HG03469 (cell line): Measurements from ENCODE around the gene NEU3.
"Not testable (repeated sequence)": the region's sequence is repeated elsewhere in the genome, so short reads cannot be mapped to it uniquely, and the experiment has no call there.

Experiments used
- ATAC-seq: cut with Tn5 transposase; IDR thresholded peaks from one replicate; pipeline ENCODE4 v1.9.1; 2021; ENCODE audit warnings: mild to moderate bottlenecking, moderate library complexity, moderate number of reproducible peaks; ENCODE audit not compliant: unreplicated experiment

Gene NEU3

DNA sequence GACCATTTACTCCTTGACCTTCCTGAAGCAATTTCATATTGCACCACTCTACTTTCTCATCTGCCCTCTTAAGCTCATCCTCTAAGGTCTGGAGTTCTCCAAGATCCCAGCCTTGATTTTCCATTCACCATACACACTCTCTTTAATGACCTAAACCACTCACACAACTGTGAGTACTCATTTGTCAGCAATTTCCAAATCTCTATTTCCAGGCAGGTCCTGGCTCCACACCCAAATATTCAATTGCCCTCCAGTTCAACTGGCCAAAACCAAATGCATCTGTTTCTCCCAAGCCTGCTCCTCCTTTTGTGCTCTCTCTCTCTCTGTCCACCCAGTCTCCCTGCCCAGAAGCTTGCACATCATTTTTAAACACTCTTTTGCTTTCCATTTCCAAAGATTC is 39.6 kb downstream of the NEU3 start:
- no peak for ATAC-seq

DNA sequence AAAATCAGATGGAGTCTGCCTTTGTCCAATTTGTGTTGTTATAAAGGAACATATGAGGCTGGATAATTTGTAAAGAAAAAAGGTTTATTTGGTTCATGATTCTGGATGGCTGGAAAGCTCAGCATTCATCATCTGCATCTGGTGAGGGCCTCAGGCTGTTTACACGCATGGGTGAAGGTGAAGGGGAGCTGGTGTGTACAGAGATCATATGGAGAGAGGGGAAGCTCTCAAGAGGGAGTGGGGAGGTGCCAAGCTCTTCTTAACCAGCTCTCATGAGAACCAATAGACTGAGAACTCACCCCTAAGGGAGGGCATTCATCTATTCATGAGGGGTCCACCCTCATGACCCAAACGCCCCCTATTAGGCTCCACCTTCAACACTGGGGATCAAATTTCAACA is 40.0 kb downstream of the NEU3 start:
- ATAC-seq: no peak

DNA sequence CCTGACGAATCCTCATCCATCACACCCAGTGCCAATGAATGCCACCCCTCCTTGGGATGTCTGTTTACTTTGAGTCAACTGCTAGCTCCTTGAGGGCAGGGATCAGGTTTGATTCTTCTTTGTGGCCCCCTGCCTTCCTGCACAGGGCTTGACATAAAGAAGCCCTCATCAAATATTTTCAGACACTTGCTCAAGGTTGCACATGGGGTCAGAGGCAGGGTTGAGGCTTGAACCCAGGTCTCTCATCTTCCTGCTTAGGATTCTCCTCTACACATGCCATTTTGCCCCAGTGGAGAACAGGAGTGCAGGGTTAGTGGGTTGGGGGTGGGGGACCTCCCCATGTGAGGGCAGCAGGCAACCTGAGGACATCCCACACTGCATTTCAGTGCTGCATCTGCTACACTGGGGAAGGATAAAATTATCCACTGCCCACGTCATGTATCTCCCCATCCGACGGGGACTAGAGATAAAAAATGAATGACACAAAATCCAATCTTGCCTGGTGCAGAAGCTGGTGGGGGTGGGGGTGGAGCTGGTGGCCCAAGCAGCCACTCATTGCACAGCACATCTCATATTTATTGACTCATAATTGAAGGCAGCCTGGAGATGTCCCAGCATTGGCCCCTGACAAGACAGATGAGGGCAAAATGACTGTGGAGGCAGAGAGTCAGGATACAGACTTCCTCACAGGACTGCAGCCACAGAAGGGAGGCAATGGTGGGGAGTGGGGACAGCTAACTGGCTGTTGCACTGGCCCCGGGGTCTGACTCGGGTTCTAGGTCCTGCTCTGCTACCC is 41.3 kb downstream of the NEU3 start:
- ATAC-seq: no peak

DNA sequence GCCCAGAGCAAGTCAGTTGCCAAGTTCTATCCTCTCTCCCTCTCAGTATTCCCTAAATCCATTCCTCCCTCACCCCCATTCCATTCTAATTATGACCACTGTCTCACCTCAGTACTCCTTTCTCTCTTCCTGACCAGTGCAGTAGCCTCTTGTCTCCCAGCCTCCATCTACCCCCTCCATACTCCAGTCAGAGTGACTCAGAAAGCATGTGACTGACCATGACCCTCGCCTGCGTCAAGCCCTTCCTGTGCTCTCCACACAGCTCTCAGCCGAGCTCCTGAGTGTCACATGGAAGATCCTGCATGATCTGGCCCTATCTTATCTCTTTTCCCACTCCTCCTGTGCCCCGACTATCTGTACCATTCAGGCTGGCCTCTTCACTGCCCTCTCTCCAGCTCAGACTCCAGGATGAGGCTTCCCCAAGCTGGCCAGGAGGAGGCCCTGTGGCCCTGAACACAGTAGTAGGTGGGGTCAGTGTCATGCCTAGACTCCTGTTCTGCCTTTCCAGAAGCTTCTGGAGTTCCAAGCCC is 42.6 kb downstream of the NEU3 start:
- no peak for ATAC-seq

DNA sequence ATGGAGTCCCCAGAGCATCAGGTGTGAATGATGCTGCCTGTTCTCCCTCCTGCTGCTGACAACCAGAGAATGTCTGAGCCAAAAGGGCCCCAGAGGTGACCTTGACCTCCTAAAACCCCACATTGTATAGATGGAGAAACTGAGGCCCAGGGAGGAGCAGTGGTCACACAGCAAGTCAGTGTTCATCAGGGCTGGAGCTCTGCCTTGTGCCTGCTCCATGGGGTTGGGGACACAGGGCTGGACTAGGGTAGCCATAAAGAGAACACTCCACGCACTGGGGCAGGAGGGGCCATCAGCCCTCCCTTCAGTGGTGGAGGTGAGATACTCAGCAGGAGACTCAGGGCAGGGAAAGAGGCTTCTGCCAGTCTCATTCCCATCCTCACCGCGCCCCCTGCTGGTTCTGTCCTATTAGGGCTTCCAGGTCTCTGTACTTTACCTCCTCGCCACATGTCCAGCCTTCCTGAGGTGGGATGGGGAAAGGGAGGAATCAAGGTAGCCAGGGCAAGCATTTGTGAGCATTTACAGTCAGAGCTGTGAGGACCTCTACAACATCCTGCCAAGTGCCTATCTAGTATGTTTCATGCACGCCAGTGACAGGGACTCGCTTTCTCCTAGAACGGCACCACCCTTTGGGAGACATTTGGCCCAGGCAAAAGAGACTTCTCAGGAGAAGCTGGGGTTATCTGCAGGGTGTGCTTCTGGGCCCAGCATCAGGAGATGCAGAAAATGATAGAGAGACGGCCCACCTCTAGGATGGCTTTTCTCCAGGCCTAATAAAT is 43.2 kb downstream of the NEU3 start:
- no peak for ATAC-seq

DNA sequence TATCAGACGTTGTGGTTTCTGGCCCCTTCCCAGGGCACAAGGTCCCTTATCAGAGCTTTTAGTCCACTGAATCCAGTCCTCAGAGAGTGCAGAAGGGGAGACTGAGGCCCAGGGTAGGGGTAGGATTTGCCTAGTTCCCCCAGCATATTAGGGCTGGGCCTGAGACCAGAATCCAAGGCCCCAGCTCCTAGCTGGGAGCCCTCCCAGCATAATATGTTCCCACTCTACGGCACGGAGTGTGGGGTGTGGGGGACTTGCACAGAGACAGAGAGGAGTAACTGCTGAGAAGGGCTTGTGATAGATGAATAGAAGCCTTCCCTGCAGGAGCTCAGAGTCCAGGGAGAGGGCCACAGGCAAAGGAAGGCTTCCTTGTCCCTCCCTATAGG is 43.8 kb downstream of the NEU3 start:
- no peak for ATAC-seq

DNA sequence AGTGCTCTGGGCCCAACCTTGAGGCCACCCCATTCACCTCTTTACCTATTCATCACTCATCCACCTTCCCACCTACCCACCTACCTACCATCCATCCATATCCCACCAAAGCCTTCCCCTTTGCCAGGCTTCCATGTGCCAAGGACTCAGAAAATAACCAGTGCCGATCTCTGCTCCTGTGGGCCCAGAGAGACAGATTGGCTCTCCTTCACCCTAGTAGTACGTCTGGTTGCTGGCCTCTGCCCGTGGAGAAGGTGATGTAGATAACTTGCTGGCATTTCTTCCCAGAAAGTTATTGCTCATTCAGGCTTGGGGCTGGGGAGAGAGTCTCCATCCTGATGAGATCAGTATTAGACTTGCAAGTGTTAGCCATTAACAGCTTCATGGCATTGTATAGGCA is 45.2 kb downstream of the NEU3 start:
- ATAC-seq: no peak

DNA sequence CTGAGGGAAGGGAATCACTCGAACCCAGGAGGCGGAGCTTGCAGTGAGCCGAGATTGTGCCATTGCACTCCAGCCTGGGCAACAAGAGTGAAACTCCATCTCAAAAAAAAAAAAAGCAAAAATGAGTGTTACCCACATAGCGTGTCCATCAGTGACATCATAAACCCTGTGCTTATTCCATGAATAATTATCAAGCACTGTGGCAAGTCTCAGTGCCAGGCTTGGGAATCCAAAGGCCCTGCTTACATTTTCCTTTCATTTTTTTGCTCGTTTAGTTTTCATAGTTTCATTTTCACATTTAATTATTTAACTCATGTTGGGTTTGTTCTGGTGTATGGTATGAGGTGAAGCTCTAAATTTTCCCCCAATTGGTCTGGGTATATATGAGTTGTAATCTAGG is 46.5 kb downstream of the NEU3 start:
- no peak for ATAC-seq

DNA sequence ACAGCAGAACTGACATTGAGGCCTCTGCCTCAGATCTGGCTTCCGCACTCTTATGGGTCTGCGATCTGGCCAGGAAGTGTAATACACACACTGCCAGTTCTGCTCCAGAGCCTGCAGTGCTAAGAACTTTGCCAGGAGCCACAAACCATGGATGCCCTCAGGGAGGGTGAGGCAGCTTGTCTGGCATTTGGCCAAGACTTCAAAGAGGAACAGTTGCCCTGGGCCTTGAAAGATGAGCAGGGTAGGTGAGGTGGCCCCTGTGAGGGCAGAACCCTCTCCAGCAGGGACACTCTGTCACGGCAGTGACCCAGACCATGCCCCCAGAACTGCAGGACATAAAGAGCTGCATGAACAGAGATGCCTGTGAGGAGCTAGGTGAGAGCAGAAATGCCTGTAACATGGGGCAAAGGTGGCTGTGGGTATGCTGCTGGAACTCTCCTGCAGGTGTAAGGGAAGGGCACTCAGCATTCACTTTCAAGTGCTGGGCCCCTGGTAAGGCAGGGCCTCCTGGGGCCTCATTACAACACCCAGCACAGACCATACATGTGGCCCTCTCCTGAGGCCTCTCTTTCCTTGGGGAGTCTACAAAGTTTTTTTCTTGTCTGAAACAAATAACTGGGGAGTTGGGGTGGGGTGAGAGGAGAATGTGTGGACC is 47.3 kb downstream of the NEU3 start:
- no peak for ATAC-seq

DNA sequence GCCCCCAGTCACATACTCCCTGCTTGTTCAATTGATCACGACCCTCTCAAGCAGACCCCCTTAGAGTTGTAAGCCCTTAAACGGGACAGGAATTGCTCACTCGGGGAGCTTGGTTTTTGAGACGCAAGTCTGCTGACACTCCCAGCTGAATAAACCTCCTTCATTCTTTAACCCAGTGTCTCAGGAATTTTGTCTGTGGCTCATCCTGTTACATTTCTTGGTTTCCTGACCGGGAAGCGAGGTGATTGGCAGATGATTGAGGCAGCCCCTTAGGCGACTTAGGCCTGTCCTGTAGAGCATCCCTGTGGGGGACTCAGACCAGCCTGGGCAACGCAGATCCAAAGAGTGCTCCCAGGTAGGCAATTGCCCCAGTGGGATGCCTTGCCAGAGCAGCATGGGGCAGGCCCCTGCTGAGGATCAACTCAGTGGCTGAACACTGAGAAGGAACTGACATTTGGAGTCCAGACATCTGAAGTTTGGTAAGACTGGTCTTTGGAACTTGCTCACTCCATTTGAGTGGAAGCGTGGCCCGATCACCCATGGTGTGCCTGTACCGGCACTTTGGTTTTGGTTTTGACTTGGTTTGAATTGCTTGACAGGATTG is 51.5 kb downstream of the NEU3 start:
- no peak for ATAC-seq

DNA sequence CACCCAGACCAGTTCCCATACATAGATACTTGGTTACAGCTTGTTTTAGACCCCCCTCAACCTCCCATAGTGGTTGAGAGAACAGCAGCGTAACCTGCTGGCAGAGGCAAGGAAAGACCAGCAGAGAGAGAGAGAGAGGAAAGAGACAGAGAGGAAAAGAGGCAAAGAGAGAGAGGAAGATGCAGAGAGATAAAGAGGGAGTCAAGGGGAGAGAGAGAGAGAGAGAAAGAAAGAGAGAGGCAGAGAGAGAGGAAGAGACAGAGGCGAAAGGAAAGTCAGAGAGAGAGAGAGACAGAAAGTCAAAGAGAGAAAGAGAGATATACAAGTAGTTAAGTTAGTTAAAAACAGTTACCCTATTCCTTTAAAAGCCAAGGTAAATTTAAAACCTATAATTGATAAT is 52.5 kb downstream of the NEU3 start:
- no peak for ATAC-seq

DNA sequence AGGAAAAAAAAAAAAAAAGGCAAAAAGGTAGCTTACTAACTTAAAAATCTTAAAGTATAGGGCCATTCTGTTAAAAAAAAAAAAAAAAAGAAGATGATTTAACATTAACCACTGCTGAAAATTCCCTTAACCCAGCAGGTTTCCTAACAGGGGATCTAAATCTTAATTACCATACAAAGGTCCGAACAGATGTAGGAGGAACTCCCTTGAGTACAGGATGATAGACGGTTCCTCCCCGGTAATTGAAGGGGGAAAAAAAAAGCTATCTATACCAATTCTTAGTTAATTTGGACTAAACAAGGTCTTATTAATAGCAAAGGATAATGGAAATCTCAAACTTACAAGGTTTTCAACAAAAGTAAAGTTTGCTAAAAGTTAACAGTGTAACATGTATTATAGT is 53.1 kb downstream of the NEU3 start:
- not testable (repeated sequence) for ATAC-seq

DNA sequence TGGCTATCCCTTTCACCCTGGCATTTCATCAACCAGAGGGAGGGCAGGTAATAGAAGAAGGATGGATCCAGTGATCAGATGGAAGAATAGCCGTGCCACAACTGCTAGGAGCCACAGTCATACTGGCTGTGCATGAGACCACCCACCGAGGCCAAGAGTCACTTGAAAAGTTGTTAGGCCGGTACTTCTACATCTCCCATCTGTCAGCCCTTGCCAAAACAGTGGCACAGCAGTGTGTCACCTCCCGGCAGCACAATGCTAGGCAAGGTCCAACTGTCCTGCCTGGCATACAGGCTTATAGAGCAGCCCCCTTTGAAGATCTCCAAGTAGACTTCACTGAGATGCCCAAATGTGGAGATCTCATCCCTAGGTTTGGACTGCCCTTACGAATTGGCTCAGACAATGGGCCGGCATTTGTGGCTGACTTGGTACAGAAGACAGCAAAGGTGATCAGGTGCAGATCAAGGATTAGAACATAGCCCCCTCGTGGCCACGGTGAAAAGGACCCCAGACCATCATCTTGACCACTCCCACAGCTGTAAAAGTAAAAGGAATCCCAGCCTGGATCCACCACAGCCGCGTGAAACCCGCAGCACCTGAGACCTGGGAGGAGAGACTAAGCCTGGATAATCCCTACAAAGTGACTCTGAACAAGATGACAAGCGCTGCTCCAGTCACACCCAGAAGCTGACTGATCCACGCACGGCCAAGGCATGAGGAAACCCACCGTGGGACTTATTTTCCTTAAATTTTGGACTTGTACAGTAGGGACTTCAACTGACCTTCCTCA is 55.8 kb downstream of the NEU3 start:
- ATAC-seq: not testable (repeated sequence)

DNA sequence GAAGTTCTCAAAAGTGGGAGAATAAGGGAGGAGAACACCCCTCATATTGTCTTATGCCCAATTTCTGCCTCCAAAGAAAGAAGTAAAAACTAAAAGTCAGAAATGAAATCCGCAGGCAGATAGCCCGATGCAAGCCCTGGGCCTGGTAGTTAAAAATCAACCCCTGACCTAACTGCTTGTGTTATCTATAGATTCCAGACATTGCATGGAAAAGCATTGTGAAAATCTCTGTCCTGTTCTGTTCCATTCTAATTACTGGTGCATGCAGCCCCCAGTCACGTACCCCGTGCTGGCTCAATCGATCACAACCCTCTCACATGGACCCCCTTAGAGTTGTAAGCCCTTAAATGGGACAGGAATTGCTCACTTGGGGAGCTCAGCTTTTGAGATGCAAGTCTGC is 57.9 kb downstream of the NEU3 start:
- ATAC-seq: not testable (repeated sequence)

DNA sequence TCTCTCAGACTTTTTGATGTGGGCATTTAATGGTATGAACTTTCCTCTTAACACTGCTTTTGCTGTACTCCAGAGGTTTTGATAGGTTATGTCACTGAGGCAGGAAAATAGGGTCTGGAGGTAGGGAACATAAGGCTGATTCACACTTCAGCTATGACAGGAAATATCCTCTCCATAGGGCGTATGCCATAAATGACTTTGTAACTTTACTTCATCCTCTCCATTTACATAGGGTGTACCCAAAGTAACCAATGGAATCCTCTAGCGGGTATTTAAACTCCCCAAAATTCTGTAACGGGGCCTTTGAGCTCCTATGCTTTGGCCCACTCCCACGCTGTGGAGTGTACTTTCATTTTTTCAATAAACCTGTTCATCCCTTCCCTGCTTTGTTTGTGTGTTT is 58.5 kb downstream of the NEU3 start:
- ATAC-seq: no peak

DNA sequence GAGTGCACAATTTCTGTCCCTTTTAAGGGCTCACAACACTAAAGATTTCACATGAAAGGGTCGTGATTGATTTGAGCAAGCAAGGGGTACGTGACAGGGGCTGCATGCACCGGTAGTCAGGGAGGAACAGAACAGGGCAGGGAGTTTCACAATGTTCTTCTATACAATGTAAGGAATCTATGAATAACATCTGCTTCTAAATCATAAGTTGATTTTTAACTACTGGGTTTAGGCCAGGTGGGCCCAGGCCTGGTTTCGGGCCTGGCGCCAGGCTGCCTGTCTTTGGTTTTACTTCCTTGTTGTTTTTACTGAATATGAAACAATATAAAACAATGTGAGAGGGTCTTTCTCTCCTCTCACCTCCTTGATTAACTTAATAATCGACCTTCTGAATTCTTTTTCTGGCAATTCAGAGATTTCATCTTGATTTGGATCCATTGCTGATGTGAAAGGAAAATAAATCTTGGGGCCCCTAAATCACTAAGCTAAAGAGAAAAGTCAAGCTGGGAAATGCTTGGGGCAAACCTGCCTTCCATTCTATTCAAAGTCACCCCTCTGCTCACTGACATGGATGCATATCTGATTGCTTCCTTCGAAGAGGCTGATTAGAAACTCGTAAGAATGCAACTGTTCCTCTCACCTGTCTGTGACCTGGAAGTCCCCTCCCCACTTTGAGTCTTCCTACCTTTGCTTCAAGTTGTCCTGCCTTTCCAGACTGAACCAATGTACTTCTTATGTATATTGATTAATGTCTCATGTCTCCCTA is 61.0 kb downstream of the NEU3 start:
- ATAC-seq: not testable (repeated sequence)

DNA sequence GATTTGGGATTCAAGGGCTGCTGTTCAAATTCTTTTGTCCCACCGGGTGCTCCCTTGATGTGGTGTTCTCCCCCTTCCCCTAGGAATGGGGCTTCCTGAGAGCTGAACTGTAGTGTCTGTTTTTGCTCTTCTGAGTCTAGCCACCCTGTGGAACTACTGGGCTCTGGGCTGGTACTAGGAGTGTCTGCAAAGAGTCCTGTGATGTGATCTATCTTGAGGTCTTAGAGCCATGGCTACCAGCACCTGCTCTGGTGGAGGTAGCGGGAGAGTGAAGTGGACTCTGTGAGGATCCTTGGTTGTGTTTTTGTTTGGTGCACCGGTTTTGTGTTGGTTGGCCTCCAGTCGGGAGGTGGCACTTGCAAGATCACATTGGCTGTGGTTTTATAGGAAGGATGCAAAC is 61.8 kb downstream of the NEU3 start:
- no peak for ATAC-seq

DNA sequence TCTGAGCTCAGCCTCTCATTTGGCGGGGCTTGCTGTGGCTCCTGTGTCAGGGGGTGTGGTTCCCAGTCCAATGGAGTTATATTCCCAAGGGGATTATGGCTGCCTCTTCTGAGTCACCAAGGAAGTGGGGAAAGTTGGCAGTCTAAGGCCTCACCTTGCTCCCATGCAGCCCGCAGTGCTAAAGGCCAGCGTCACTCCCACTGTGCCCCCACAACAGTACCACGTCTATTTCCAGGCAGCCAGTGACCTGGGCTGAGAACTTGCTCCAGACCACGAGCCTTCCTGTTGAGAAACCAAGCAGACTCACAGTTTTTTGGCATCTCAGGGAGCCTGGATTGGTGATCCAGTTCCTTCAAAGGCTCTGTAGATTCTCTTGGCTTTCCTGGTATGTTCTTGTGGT is 62.3 kb downstream of the NEU3 start:
- ATAC-seq: no peak

DNA sequence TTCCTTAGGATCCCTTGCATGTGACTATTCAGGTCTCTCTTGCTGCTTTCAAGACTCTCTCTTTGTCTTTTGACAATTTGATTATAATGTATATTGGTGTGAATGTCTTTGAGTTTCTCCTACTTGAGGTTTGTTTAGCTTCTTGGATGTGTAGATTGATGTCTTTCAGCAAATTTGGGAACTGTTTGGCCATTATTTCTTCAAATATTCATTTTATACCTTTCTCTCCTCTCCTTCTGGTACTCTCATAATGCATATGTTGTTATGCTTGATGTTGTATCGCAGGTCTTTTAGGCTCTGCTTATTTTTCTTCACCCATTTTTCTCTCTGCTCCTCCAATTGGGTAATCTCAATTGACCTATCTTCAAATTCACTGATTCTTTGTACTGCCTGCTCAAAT is 63.7 kb downstream of the NEU3 start:
- ATAC-seq: no peak

DNA sequence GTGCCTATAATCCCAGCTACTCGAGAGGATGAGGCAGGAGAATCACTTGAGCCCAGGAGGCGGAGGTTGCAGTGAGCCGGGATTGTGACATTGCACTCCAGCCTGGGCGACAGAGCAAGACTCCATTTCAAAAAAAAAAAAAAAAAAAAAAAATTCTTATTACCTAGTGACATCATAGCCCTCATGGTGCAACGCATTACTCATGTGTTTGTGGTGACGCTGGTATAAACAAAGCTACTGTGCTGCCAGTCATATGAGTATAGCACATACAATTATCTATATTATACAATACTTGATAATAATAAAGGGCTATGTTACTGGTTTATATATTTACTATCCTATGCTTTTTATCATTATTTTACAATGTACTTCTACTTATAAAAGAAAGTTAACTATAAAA is 66.8 kb downstream of the NEU3 start:
- no peak for ATAC-seq
